ENCODE measurements around the gene AGK.

Gene AGK

DNA sequence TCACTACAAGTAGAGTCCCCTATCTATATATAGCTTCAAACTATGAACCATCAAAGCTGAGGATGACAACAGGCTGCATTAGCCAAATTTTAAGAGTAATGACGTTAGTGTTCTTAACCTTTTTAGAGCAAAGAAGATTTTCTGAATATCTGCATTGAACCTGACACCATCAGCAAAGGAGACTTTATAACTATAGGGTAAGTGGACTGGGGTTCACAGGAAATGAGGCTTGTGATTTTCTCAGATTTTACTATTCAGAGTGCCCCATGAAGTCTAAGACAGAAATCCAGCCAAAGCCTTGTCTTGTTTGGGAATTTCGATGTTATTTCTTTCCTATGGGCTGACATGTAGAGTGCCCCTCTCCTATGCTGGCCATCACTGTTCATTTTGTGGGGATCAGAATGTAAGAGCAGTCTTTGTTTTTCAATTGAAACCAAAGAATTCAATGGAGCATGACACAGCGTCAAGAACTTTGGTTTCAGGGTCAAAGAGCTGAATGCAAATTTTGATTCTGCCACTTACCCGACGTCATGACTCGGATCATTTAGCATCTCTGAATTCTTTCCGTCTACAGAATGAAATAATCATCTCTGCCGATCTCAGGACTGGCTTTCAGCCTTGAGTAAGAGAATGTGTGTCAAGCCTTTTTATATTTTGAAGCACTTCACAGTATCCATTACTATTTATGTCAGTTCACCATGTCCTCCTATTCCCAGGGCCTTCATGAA is 98.1 kb downstream of the AGK start:
- no peak overlapping the region for H3K4me2 ChIP-seq (ENCODE audit: low read length)
- no CpG with 5 or more reads among the region's 8 CpGs for WGBS (ENCODE audit: extremely low coverage, insufficient coverage, low lambda C conversion rate)
- no peak overlapping the region for H3K23ac ChIP-seq (ENCODE audit: low read length)
- no peak overlapping the region for H2BK15ac ChIP-seq (replicated peaks; ENCODE audit: low read depth)
- no peaks in the 10 kb centered on the region for H3K36me3 ChIP-seq (ENCODE audit: control insufficient read depth, insufficient read depth, low read length)
- no peaks in the 10 kb centered on the region for H3K27me3 ChIP-seq (ENCODE audit: insufficient read depth, low read length, poor library complexity)
- no peaks in the 10 kb centered on the region for H3K79me2 ChIP-seq (ENCODE audit: control insufficient read depth, insufficient read depth, low read length)
- peak; percentile 45 for DNase-seq
- H3K18ac ChIP-seq (ENCODE audit: low read length) = no peak overlapping the region
- no peak overlapping the region for H3K4ac ChIP-seq (ENCODE audit: low read depth, low read length)
- H4K8ac ChIP-seq (ENCODE audit: low read depth, low read length) = no peak overlapping the region
- H3K4me3 ChIP-seq (ENCODE audit: low read length) = no peak overlapping the region
- no peak overlapping the region for H3K9ac ChIP-seq (ENCODE audit: low read length)
- no peaks in the 10 kb centered on the region for H3K79me1 ChIP-seq (ENCODE audit: low read length)
- no peak overlapping the region for H3K56ac ChIP-seq (ENCODE audit: low read length)
- H3K27ac ChIP-seq (ENCODE audit: low read depth, low read length) = no peak overlapping the region
- H3K4me1 ChIP-seq (ENCODE audit: control insufficient read depth, low read depth, low read length) = no peaks in the 10 kb centered on the region
- no peak overlapping the region for H2AK5ac ChIP-seq (ENCODE audit: low read length)
- no peak overlapping the region for H2BK120ac ChIP-seq (ENCODE audit: low read depth, low read length)
- no peak overlapping the region for H2BK5ac ChIP-seq (ENCODE audit: low read length)
- H4K5ac ChIP-seq (ENCODE audit: low read length) = no peak overlapping the region

DNA sequence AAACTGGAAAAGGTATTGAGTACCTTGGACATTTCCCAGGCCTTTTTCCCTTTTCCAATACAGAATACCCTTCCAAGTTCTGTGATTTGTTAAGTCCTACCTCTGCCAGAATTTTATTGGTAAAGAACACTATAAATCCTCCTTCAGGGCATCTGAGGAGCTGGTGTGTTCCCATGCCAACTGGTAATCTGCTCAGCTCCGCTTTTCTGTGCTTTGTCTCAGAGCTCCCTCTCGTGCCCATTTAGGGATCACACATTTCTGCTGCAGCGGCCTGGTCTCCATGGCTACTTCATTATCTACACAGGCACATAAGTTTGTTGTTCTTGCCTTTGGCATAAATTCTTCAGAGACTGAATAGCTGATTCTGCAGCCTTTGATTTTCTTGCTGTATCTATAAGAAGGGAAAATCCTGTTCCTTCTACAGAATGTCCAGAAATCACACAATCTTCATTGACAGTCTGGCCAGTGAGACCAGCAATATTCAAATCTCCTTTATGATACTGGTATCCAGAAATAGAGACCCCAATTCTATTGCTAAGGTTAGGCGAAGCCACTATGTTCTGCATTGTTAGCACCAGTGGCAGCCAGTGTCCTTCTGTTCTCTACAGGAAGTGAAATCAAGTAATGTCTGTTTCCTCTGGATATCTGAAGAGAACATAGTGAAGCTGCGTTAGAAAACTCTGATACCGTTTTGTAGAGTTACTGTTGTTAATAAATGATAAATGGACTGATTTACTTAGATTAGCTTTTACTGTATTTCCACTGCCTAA is 98.8 kb downstream of the AGK start:
- Histone ChIP-seq H3K18ac (ENCODE audit: low read length) (no peak overlapping the region), H3K23ac (ENCODE audit: low read length) (no peak overlapping the region), H3K56ac (ENCODE audit: low read length) (no peak overlapping the region), H3K27ac (ENCODE audit: low read depth, low read length) (no peak overlapping the region), H4K5ac (ENCODE audit: low read length) (no peak overlapping the region), H2AK5ac (ENCODE audit: low read length) (no peak overlapping the region), H2BK120ac (ENCODE audit: low read depth, low read length) (no peak overlapping the region), H2BK15ac (replicated peaks; ENCODE audit: low read depth) (no peak overlapping the region), H3K79me2 (ENCODE audit: control insufficient read depth, insufficient read depth, low read length) (no peaks in the 10 kb centered on the region), H3K36me3 (ENCODE audit: control insufficient read depth, insufficient read depth, low read length) (no peaks in the 10 kb centered on the region), H3K27me3 (ENCODE audit: insufficient read depth, low read length, poor library complexity) (no peaks in the 10 kb centered on the region), H4K8ac (ENCODE audit: low read depth, low read length) (no peak overlapping the region), H3K79me1 (ENCODE audit: low read length) (no peaks in the 10 kb centered on the region), H3K4me3 (ENCODE audit: low read length) (no peak overlapping the region), H3K4me2 (ENCODE audit: low read length) (no peak overlapping the region), H3K4ac (ENCODE audit: low read depth, low read length) (no peak overlapping the region), H3K9ac (ENCODE audit: low read length) (no peak overlapping the region), H3K4me1 (ENCODE audit: control insufficient read depth, low read depth, low read length) (no peaks in the 10 kb centered on the region), H2BK5ac (ENCODE audit: low read length) (no peak overlapping the region)
- WGBS (ENCODE audit: extremely low coverage, insufficient coverage, low lambda C conversion rate) = no CpG with 5 or more reads among the region's 6 CpGs
- DNase-seq = peak; percentile 92

DNA sequence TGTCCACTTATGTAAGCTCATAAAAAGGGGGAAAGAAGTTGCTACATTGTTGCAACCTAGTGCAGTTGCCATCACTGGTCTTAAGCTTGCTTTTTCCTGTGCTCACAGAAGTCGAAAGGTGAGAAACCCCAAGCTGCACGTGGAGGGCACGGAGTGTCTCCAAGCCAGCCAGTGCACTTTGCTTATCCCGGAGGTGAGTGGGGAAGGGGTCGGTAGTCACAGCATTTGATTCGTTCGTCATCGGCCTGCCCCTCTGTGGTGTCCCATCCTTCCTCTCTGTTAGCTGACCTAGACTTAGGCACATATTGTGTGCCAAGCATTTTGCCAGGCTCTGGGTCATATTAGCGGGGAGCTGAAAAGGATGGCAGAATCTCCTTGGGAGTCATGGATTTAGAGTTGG is 100.2 kb downstream of the AGK start:
- H3K4me1 ChIP-seq (ENCODE audit: control insufficient read depth, low read depth, low read length) = no peaks in the 10 kb centered on the region
- no peaks in the 10 kb centered on the region for H3K36me3 ChIP-seq (ENCODE audit: control insufficient read depth, insufficient read depth, low read length)
- H3K27ac ChIP-seq (ENCODE audit: low read depth, low read length) = no peak overlapping the region
- H3K4me2 ChIP-seq (ENCODE audit: low read length) = no peak overlapping the region
- H3K79me1 ChIP-seq (ENCODE audit: low read length) = no peaks in the 10 kb centered on the region
- H3K4ac ChIP-seq (ENCODE audit: low read depth, low read length) = no peak overlapping the region
- no peak for DNase-seq
- H3K18ac ChIP-seq (ENCODE audit: low read length) = no peak overlapping the region
- no peak overlapping the region for H2BK120ac ChIP-seq (ENCODE audit: low read depth, low read length)
- no peak overlapping the region for H3K9ac ChIP-seq (ENCODE audit: low read length)
- no peak overlapping the region for H2BK15ac ChIP-seq (replicated peaks; ENCODE audit: low read depth)
- H4K8ac ChIP-seq (ENCODE audit: low read depth, low read length) = no peak overlapping the region
- H3K4me3 ChIP-seq (ENCODE audit: low read length) = no peak overlapping the region
- H4K5ac ChIP-seq (ENCODE audit: low read length) = no peak overlapping the region
- H3K56ac ChIP-seq (ENCODE audit: low read length) = no peak overlapping the region
- no peak overlapping the region for H3K23ac ChIP-seq (ENCODE audit: low read length)
- H3K79me2 ChIP-seq (ENCODE audit: control insufficient read depth, insufficient read depth, low read length) = no peaks in the 10 kb centered on the region
- no CpG with 5 or more reads among the region's 9 CpGs for WGBS (ENCODE audit: extremely low coverage, insufficient coverage, low lambda C conversion rate)
- H3K27me3 ChIP-seq (ENCODE audit: insufficient read depth, low read length, poor library complexity) = no peaks in the 10 kb centered on the region
- H2BK5ac ChIP-seq (ENCODE audit: low read length) = no peak overlapping the region
- no peak overlapping the region for H2AK5ac ChIP-seq (ENCODE audit: low read length)

DNA sequence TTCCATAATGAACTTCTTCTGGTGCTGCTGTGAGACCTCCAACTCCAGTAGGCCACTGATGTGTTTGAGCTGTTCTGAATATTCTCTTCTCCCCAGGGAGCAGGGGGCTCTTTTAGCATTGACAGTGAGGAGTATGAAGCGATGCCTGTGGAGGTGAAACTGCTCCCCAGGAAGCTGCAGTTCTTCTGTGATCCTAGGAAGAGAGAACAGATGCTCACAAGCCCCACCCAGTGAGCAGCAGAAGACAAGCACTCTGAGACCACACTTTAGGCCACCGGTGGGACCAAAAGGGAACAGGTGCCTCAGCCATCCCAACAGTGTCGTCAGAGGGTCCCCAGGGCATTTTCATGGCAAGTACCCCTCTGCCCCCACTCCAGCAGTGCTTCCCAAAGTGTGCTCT is 101.5 kb downstream of the AGK start:
- H2BK120ac ChIP-seq (ENCODE audit: low read depth, low read length) = no peak overlapping the region
- H2AK5ac ChIP-seq (ENCODE audit: low read length) = no peak overlapping the region
- no CpG with 5 or more reads among the region's 3 CpGs for WGBS (ENCODE audit: extremely low coverage, insufficient coverage, low lambda C conversion rate)
- no peak overlapping the region for H3K4me3 ChIP-seq (ENCODE audit: low read length)
- H4K5ac ChIP-seq (ENCODE audit: low read length) = no peak overlapping the region
- H3K56ac ChIP-seq (ENCODE audit: low read length) = no peak overlapping the region
- no peak overlapping the region for H2BK15ac ChIP-seq (replicated peaks; ENCODE audit: low read depth)
- no peaks in the 10 kb centered on the region for H3K27me3 ChIP-seq (ENCODE audit: insufficient read depth, low read length, poor library complexity)
- no peak overlapping the region for H3K23ac ChIP-seq (ENCODE audit: low read length)
- H3K36me3 ChIP-seq (ENCODE audit: control insufficient read depth, insufficient read depth, low read length) = no peaks in the 10 kb centered on the region
- no peak overlapping the region for H3K27ac ChIP-seq (ENCODE audit: low read depth, low read length)
- H3K18ac ChIP-seq (ENCODE audit: low read length) = no peak overlapping the region
- H3K4me2 ChIP-seq (ENCODE audit: low read length) = no peak overlapping the region
- H3K4ac ChIP-seq (ENCODE audit: low read depth, low read length) = no peak overlapping the region
- H3K9ac ChIP-seq (ENCODE audit: low read length) = no peak overlapping the region
- no peak overlapping the region for H2BK5ac ChIP-seq (ENCODE audit: low read length)
- no peaks in the 10 kb centered on the region for H3K4me1 ChIP-seq (ENCODE audit: control insufficient read depth, low read depth, low read length)
- no peak overlapping the region for H4K8ac ChIP-seq (ENCODE audit: low read depth, low read length)
- H3K79me1 ChIP-seq (ENCODE audit: low read length) = no peaks in the 10 kb centered on the region
- H3K79me2 ChIP-seq (ENCODE audit: control insufficient read depth, insufficient read depth, low read length) = no peaks in the 10 kb centered on the region
- DNase-seq = no peak

DNA sequence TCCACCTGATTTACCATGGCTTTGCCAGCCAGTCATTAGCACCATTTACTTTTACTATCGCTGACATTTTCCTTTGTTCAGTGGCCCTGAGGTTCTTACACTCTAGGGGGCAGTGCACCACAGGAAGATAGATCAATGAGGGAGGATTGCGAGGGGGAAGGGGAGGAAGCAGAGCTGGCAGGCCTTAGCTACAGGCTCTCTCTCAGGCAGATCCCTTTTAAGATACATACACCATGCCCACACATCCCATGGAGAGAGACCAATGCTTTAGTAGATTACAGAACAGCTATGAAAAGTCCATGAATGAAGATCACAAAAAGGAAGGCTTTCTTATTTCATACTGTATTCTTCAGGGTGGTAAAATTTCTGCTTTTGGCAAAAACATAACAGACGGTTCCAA is 103.3 kb downstream of the AGK start:
- no peak overlapping the region for H3K18ac ChIP-seq (ENCODE audit: low read length)
- no peaks in the 10 kb centered on the region for H3K79me1 ChIP-seq (ENCODE audit: low read length)
- H4K5ac ChIP-seq (ENCODE audit: low read length) = no peak overlapping the region
- no peak overlapping the region for H2BK15ac ChIP-seq (replicated peaks; ENCODE audit: low read depth)
- no peak overlapping the region for H3K23ac ChIP-seq (ENCODE audit: low read length)
- no peak overlapping the region for H2AK5ac ChIP-seq (ENCODE audit: low read length)
- H3K4ac ChIP-seq (ENCODE audit: low read depth, low read length) = no peak overlapping the region
- H3K27ac ChIP-seq (ENCODE audit: low read depth, low read length) = no peak overlapping the region
- no peak overlapping the region for H2BK120ac ChIP-seq (ENCODE audit: low read depth, low read length)
- H3K4me2 ChIP-seq (ENCODE audit: low read length) = no peak overlapping the region
- H3K4me1 ChIP-seq (ENCODE audit: control insufficient read depth, low read depth, low read length) = no peaks in the 10 kb centered on the region
- DNase-seq = peak; percentile 92
- no peak overlapping the region for H4K8ac ChIP-seq (ENCODE audit: low read depth, low read length)
- no peak overlapping the region for H3K56ac ChIP-seq (ENCODE audit: low read length)
- no peak overlapping the region for H3K9ac ChIP-seq (ENCODE audit: low read length)
- H3K27me3 ChIP-seq (ENCODE audit: insufficient read depth, low read length, poor library complexity) = no peaks in the 10 kb centered on the region
- WGBS (ENCODE audit: extremely low coverage, insufficient coverage, low lambda C conversion rate) = no CpG with 5 or more reads among the region's 3 CpGs
- H3K79me2 ChIP-seq (ENCODE audit: control insufficient read depth, insufficient read depth, low read length) = no peaks in the 10 kb centered on the region
- H3K36me3 ChIP-seq (ENCODE audit: control insufficient read depth, insufficient read depth, low read length) = no peaks in the 10 kb centered on the region
- no peak overlapping the region for H2BK5ac ChIP-seq (ENCODE audit: low read length)
- H3K4me3 ChIP-seq (ENCODE audit: low read length) = no peak overlapping the region
